GM18507 (cell line): ENCODE data around the gene TPSG1.

Experiments used
- DNase-seq: peaks from one replicate; pipeline ENCODE4 v3.0.0; 2011; ENCODE audit warnings: low read depth; ENCODE audit not compliant: insufficient read length; ENCODE audit errors: extremely low spot score
- FAIRE-seq: peaks from 2 replicates; lab custom pipeline; 2011; peaks lifted over from hg19 to GRCh38; lab: Jason Lieb, UNC

TPSG1 gene

GRCh38 chr16:1218930-1219611 lies 6.0 kb downstream of the TPSG1 start:
- FAIRE-seq (no peak), DNase-seq (no peak)

GRCh38 chr16:1218061-1218929 lies 6.8 kb downstream of the TPSG1 start:
- DNase-seq = no peak
- no peak for FAIRE-seq

GRCh38 chr16:1217526-1217925 lies 7.5 kb downstream of the TPSG1 start:
- FAIRE-seq (no peak), DNase-seq (no peak)

- DNase-seq (no peak), FAIRE-seq (no peak)
Observed at GRCh38 chr16:1216681-1217400, 8.2 kb downstream of the TPSG1 start.

GRCh38 chr16:1216296-1216619 lies 8.8 kb downstream of the TPSG1 start:
- FAIRE-seq = no peak
- no peak for DNase-seq

- FAIRE-seq (no peak), DNase-seq (no peak)
Observed at GRCh38 chr16:1215574-1216295, 9.3 kb downstream of the TPSG1 start.

GRCh38 chr16:1214719-1215118 lies 10.3 kb downstream of the TPSG1 start:
- FAIRE-seq = no peak

GRCh38 chr16:1213796-1214372 lies 11.2 kb downstream of the TPSG1 start:
- no peak for DNase-seq
- no peak for FAIRE-seq

More at GRCh38 chr16:1214719-1215118, 10.3 kb downstream of the TPSG1 start:
- DNase-seq = no peak

- FAIRE-seq (no peak), DNase-seq (no peak)
Observed at GRCh38 chr16:1213231-1213630, 11.8 kb downstream of the TPSG1 start.

- DNase-seq = no peak
- FAIRE-seq = no peak
Observed at GRCh38 chr16:1212616-1213194, 12.4 kb downstream of the TPSG1 start.

GRCh38 chr16:1211451-1212268 lies 13.4 kb downstream of the TPSG1 start:
- no peak for FAIRE-seq
- DNase-seq = no peak

GRCh38 chr16:1210461-1210860 lies 14.6 kb downstream of the TPSG1 start:
- no peak for FAIRE-seq
- DNase-seq = no peak

GRCh38 chr16:1209081-1209480 lies 16.0 kb downstream of the TPSG1 start:
- DNase-seq = no peak
- no peak for FAIRE-seq

- DNase-seq = no peak
- FAIRE-seq = no peak
Observed at GRCh38 chr16:1208239-1208830, 16.7 kb downstream of the TPSG1 start.

GRCh38 chr16:1206786-1207185 lies 18.3 kb downstream of the TPSG1 start:
- DNase-seq = no peak
- no peak for FAIRE-seq

- FAIRE-seq (no peak), DNase-seq (no peak)
Observed at GRCh38 chr16:1206326-1206725, 18.7 kb downstream of the TPSG1 start.

- FAIRE-seq = no peak
Observed at GRCh38 chr16:1204933-1205332, 20.1 kb downstream of the TPSG1 start.

GRCh38 chr16:1202274-1202673 lies 22.8 kb downstream of the TPSG1 start:
- no peak for DNase-seq
- no peak for FAIRE-seq

More at GRCh38 chr16:1204933-1205332, 20.1 kb downstream of the TPSG1 start:
- no peak for DNase-seq
